SK-N-SH treated with all-trans-retinoic acid at 6 μM for 48 hours (cell line): ENCODE measurements around the gene KCNIP4.

Source experiments
- ATAC-seq: fragments of 200-7000 bp; cut with Tn5 transposase; 3 replicates; pipeline ENCODE4 v1.9.1; 2020; ENCODE audit warnings: mild to moderate bottlenecking, moderate library complexity
- ARNTL ChIP-seq: fragments of 450-650 bp; formaldehyde crosslinking; IDR thresholded peaks from 2 replicates; pipeline ENCODE4 v1.5.0; 2020; ENCODE audit warnings: low read depth, mild to moderate bottlenecking, moderate library complexity, borderline replicate concordance
- CREB5 ChIP-seq: fragments of 250-450 bp; sonication (Bioruptor Pico); IDR thresholded peaks from 2 replicates; pipeline ENCODE4 v1.5.1; 2020; ENCODE audit warnings: low read depth, mild to moderate bottlenecking, moderate library complexity
- CSDC2 ChIP-seq: fragments of 250-450 bp; sonication (Bioruptor Pico); IDR thresholded peaks from 2 replicates; pipeline ENCODE4 v1.5.0; 2020; ENCODE audit warnings: mild to moderate bottlenecking, moderate library complexity
- CSRNP3 ChIP-seq: fragments of 250-450 bp; sonication (Bioruptor Pico); IDR thresholded peaks from 2 replicates; pipeline ENCODE4 v1.5.1; 2021; ENCODE audit warnings: mild to moderate bottlenecking, moderate library complexity
- GLIS3 ChIP-seq: fragments of 250-450 bp; sonication (Bioruptor Pico); IDR thresholded peaks from 2 replicates; pipeline ENCODE4 v1.5.0; 2020; ENCODE audit warnings: mild to moderate bottlenecking, moderate library complexity
- OSR1 ChIP-seq: fragments of 250-450 bp; sonication (Bioruptor Pico); IDR thresholded peaks from 2 replicates; pipeline ENCODE4 v1.8.0; 2022; ENCODE audit warnings: moderate library complexity, mild to moderate bottlenecking, inconsistent platforms
- PATZ1 ChIP-seq: fragments of 250-450 bp; sonication (Bioruptor Pico); IDR thresholded peaks from 2 replicates; pipeline ENCODE4 v1.8.0; 2020; ENCODE audit warnings: mild to moderate bottlenecking, moderate library complexity, borderline replicate concordance
- POU6F1 ChIP-seq: fragments of 250-450 bp; sonication (Bioruptor Pico); IDR thresholded peaks from 2 replicates; pipeline ENCODE4 v1.8.0; 2021; ENCODE audit warnings: low read depth, mild to moderate bottlenecking, moderate library complexity, borderline replicate concordance
- RARB ChIP-seq: fragments of 250-450 bp; sonication (Bioruptor Pico); IDR thresholded peaks from 2 replicates; pipeline ENCODE4 v1.8.0; 2021; ENCODE audit warnings: mild to moderate bottlenecking, moderate library complexity
- TCF4 ChIP-seq: fragments of 250-450 bp; sonication (Bioruptor Pico); IDR thresholded peaks from 2 replicates; pipeline ENCODE4 v1.8.0; 2021; ENCODE audit warnings: mild to moderate bottlenecking, moderate library complexity, borderline replicate concordance
- TSHZ2 ChIP-seq: fragments of 250-450 bp; sonication (Bioruptor Pico); IDR thresholded peaks from 2 replicates; pipeline ENCODE4 v1.5.0; 2020; ENCODE audit warnings: mild to moderate bottlenecking, moderate library complexity
- ZC3H10 ChIP-seq: fragments of 250-450 bp; sonication (Bioruptor Pico); IDR thresholded peaks from 2 replicates; pipeline ENCODE4 v1.5.1; 2021; ENCODE audit warnings: mild to moderate bottlenecking, moderate library complexity
- ZFP3 ChIP-seq: fragments of 250-450 bp; sonication (Bioruptor Pico); IDR thresholded peaks from 2 replicates; pipeline ENCODE4 v1.5.0; 2020; ENCODE audit warnings: mild to moderate bottlenecking, moderate library complexity
- ZNF565 ChIP-seq: fragments of 450-650 bp; formaldehyde crosslinking; conservative IDR thresholded peaks from 2 replicates; pipeline ENCODE4 v1.5.0; 2020; ENCODE audit warnings: low read depth, mild to moderate bottlenecking, moderate library complexity
- ZNF70 ChIP-seq: fragments of 450-650 bp; formaldehyde crosslinking; IDR thresholded peaks from 2 replicates; pipeline ENCODE4 v1.5.0; 2020; ENCODE audit warnings: mild to moderate bottlenecking, moderate library complexity

The KCNIP4 gene

GRCh38 chr4:21385706-21386105, 562.9 kb downstream of the KCNIP4 start (continued):
- TF ChIP-seq PATZ1 (no peak), TCF4 (CRISPR knock-in tag) (no peak)
- TF ChIP-seq, all 23 proteins: peak for 0

- no peak for TF ChIP-seq CREB5 (CRISPR knock-in tag)
- no peak for TF ChIP-seq CSRNP3 (CRISPR knock-in tag)
- no peak for TF ChIP-seq CSDC2 (CRISPR knock-in tag)
- no peak for TF ChIP-seq ZC3H10 (CRISPR knock-in tag)
- TF ChIP-seq ARNTL = no peak
- no peak for TF ChIP-seq TSHZ2 (CRISPR knock-in tag)
- no peak for TF ChIP-seq POU6F1 (CRISPR knock-in tag)
- TF ChIP-seq GLIS3 (CRISPR knock-in tag) = no peak
- no peak for TF ChIP-seq RARB (CRISPR knock-in tag)
- TF ChIP-seq ZNF565 (CRISPR knock-in tag) = no peak
- no peak for TF ChIP-seq ZFP3 (CRISPR knock-in tag)
- TF ChIP-seq ZNF70 (CRISPR knock-in tag) = no peak
- no peak for ATAC-seq
These were observed 564.0 kb downstream of the KCNIP4 start for GRCh38 chr4:21384609-21385008.

- ATAC-seq = no peak
- TF ChIP-seq CSDC2 (CRISPR knock-in tag) = no peak
- TF ChIP-seq POU6F1 (CRISPR knock-in tag) = no peak
- no peak for TF ChIP-seq OSR1 (CRISPR knock-in tag)
- no peak for TF ChIP-seq ZFP3 (CRISPR knock-in tag)
- TF ChIP-seq ZNF565 (CRISPR knock-in tag) = no peak
These were observed 567.7 kb downstream of the KCNIP4 start for GRCh38 chr4:21380861-21381260.

- TF ChIP-seq CSDC2 (CRISPR knock-in tag) (no peak), ZFP3 (CRISPR knock-in tag) (no peak), PATZ1 (no peak)
- no peak for ATAC-seq
These were observed 571.5 kb downstream of the KCNIP4 start for GRCh38 chr4:21377046-21377445.
